HK-2 (cell line): ENCODE measurements around the gene SH3PXD2A.
"Not testable (repeated sequence)": the region's sequence is repeated elsewhere in the genome, so short reads cannot be mapped to it uniquely, and the experiment has no call there.

ENCODE experiments used
- DNase-seq: peaks from one replicate; pipeline ENCODE4 v3.0.0-alpha.2; 2018; ENCODE audit not compliant: unreplicated experiment

SH3PXD2A gene

DNA sequence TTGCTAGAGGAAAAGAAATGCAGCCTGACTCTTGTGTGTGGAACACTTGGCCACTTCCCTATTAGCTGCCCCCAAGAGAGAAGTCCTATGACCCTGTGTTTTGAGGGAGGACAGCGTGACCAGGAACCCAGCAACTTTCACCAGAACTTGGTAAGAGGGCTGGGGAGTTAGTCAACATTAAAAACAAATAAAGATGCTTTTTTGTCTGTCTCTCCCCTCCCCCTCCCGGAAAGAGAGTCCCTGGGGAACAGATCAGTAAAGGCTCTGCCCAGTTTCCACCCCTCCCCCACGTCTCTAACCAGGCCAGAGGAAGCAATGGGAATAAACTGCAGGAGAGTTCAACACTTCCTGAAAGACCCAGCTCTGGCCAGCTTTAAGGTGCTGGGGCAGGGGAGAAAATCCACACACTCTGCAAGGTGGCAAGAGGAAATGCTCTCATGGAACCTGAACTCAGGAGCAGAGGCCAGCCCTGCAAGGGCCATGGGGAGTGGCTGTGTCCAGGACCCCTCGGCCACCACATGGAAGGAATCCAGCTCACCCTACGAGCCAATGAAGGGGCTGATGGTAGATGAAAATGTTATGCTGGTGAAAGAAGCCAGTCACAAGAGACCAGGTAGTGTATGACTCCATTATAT, 21.5 kb downstream of the SH3PXD2A start:
- DNase-seq = no peak

DNA sequence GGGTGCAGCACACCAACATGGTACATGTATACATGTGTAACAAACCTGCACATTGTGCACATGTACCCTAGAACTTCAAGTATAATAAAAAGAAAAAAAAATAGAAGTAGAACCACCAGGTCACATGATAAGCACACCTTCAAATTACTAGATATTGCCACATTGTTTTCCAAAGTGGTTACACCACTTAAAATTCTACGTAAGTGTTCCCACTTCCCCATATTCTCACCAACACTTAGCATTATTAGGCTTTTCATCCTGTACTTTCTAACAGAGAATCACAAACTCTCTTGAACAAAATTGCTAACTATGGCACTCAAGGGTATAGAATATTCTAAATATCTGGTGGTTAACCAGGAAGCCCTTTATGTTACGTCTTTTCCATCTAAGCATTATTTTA, 22.6 kb downstream of the SH3PXD2A start:
- DNase-seq = no peak

DNA sequence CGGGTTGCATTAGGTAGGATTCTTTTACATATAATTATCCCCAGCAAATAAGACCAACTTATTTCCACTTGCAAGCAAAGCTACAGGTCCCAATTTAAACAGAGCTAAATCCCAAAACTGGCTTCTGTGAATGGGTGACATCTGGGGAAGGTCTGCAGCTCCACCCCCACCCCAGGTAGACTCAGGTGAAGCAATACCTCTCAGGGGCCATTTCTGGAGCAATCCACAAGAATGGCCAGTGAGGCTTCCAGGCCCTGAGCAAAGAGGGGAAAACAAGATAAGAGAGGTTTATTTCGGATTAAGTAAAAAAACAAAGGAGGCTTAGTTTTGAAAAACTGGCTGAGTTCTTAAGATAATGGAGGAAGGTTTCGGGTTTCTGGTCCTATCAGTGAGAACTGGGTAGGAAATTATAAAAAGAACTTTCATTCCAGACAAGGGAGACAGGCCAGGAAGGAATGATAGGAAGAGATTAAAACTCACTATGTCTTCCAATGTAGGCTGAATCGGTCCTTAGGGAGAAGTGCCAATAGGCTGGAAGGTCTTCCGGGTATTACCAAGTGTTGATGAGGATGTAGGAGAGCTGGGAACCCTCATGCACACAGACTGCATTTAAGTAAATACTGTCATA, 25.4 kb downstream of the SH3PXD2A start:
- DNase-seq = no peak

DNA sequence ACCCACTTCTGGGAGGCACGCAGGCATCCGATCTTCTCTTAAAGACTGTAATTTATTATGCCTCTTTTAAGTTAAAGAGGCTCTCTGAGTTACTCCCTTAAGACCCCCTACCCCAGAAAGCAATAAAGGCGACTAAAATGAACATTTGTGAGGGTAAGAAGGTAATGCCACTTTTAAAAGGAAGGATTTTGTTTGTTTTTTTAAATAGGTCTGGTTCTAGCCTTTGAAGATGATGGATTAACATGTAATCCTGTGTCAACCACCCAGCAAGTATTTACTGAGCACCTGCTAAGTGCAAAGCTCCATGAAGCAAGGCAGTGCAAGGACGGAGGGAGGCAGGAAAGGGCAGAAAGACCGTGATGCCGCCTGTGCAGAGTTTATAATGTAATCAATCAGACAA, 26.1 kb downstream of the SH3PXD2A start:
- DNase-seq = no peak

DNA sequence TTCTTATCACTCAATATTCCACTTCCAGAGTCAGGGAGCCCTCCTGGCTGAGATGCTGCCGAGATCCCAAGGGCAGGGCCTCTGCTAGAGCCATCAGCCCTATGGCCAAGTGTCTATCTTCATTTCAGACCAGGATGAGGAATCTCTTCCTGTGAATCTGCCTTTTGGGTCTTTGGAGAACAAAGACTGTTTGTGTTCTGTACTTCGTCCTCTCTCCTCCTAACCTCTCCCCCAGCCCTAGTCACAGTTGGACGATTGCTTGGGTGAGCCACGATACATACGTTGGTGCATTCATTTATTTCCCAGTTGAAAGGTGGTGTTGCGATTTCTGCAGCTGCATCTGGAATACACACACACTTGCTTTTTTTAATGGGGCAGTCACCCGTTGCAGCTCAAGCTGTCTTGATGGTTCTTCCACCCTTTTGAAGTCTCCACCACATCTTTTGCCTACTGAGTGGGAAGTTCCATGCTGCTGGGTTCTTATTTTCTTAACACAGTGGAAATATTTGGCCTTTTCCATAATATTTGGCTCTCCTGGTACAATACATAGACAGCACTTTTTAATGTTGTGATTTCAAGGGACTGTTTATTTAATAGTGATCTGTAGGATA, 26.7 kb downstream of the SH3PXD2A start:
- DNase-seq = no peak

DNA sequence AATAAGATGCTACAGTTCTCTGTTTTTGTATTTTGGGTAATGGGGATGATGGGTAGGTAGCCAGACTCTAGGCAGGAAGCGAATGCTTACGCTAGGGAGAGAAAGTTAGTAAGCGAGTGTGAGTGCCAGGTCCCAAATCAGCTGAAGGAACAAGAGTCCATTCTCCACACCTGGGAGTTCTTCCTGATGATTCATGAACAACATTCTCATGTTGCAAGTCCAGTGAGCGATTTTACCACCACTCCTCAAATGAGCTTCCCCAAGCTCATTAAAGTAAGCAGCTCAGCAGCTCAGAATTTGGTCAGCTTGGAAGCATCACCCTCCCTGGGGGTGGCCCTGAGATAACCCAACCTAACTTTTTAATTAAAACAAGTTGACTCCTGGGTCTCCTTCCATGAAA, 27.3 kb downstream of the SH3PXD2A start:
- DNase-seq = no peak

DNA sequence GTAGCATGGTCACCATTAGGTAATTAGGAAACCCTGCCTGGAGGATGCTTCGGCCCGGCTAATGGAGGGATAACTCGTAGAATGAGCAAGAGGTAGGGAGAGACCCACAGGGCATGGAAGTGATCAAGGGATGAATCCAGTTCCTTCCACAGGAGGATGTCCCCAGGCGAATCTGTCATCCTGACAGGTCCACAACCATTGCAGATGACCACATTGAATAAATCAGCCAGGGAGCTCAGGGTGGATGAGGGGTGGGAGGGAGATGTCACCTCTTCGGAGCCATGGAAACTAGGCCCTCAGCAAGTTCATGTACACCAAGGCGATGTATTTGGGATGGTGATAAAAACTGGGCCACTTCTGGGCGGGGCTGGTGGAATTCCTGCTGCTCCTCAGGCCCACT, 28.5 kb downstream of the SH3PXD2A start:
- no peak for DNase-seq

DNA sequence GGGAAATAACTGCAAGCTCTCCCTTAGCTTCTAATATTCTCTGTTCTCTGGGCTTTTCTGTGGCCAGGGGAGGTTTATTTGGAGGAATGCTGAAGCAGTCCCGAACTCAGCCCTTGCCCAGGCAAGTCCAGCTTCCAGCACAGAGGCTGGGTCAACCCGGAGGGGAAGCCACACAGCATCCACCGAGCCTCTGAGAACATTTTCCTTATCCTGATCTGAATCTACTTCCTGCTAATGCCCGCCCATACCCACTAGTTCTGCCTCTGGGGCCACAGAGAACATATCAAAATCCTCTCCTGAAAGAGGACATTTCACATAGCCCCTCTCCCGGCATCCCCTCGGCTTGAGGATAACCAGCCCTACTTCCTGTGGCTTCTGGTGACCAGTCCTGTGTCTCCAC, 31.1 kb downstream of the SH3PXD2A start:
- DNase-seq = no peak

DNA sequence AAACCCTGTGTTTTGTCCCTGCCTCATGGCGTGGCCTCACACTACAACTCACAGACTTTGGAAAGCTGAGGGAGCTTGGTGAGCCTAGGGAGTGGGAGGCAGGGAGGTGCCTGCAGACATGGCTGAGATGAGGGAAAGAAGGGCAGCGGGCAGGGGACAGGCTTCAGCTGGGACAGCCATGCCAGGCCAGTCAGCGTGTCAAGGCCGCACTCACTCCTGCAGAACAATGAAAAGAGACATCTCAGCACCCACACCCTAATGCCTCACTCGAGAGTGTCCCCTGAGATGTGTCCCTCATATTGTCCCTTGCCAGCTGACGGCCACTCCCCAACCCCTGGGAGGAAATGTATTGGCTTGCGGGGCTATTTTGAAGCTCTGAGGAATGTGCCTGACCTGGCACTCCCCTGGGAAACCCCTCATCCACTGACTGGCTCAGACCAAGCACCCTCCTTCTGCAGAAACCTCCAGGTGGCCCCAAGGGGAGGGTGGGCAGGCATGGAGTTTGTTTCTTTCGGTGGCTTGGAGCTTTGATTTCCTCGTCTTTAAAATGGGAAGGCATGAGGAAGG, 31.6 kb downstream of the SH3PXD2A start:
- DNase-seq = no peak

DNA sequence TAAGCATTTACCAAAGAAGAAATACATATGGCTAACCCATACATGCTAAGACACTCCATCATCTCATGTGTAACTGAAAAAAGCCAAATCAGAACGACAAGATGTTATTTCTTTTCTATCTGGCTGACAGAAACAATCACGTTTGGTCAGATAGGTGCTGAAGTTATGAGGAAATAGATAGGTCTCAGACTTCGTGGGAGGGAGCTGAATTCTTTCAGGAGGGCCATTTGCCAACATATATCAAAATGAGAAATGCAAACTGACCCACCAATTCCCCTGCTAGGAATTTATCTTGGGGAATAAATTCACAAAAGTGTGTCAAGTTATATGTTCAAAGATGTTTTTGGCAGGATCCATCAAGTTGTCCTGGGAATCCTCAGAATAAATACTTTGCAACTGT, 32.6 kb downstream of the SH3PXD2A start:
- no peak for DNase-seq

DNA sequence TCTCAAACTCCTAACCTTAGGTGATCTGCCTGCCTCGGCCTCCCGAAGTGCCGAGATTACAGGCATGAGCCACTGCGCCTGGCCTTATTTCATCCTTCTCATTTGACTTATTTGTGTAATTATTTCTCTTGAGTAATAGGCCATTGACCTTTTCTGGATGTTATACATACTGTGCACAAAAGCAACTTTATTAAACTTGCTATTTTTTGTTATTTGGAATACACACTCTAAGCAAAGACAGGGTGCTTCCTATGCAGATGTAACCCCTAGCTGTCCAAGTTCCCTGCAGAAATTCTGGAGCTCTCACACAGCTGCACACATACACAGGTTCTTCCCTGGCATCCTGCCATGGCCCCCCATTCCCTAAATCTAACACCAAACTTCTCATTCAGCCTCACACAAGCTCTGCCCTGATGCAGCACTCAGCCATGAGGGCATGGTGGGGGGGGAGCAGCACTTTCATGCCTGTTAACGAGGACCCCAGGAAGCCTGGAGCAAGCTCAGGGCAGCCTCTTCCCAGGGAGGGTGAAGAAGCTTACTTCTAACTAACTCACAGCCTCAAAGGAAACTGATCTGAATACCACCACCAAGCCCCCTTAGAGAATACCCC, 33.2 kb downstream of the SH3PXD2A start:
- DNase-seq = no peak

DNA sequence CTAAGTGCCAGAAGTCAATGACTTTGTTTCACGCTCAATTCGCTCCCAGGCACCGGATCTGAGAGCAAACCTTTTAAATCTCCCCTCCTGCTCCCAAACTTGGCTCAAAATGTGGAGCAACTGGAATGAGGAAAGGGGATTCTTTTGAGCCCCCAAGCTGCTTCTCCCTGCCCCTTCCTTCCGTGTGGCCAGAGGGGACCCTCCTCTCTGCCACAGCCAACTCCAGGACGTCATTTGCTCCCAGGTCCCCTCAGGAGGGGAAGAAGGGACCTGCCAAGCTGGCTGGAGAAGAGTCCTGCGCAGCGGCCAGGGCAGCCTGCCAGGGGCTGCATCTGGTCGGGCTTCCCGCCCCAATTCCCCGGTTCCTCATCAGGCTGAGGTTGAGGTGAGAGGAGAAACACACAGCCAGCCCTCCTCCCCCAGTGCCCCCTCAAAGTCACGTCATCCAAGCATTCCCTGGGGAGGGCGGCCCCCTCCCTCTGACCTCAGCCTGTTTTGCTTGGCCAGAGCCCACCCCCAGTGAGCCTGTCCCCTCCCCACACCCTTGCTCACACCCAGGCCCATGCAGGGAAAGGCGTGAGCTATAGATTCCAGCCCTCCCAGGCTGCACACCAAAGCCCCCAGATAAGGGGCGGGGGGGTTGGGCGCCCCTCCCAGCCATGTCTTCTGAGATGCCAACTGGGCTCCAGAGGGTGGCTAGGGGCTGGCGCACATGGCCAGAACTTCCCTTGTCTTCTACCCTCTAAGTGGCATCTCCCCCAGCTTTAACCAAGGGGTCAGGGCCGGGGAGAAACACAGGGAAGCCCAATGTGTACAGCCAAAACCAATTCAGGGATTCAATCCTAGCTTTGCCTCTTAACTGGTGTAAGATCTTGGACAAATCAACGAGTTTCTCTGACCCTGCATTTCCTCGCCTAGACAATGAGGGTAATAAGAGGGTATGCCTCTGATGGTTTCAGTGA, 35.0 kb downstream of the SH3PXD2A start:
- DNase-seq = no peak

DNA sequence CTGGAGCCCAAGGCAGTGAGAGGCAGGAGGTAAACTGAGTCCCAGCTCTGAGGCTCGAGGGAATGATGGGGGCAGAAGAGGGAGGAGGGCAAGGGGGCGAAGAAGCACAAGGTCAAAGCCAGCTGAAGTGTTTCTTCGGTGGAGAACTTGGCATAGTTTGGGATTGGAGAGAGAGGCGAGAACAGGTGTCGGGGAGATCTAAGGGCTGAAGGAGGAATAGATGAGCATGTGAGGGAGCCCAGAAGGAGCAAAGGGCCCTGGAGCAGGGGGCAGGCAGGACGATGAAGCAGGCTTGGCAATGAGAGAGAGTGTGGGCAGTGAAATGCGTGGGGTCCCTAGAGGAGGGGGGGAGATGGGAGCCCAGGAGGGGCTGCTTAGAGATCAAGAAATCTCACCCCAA, 35.9 kb downstream of the SH3PXD2A start:
- no peak for DNase-seq

DNA sequence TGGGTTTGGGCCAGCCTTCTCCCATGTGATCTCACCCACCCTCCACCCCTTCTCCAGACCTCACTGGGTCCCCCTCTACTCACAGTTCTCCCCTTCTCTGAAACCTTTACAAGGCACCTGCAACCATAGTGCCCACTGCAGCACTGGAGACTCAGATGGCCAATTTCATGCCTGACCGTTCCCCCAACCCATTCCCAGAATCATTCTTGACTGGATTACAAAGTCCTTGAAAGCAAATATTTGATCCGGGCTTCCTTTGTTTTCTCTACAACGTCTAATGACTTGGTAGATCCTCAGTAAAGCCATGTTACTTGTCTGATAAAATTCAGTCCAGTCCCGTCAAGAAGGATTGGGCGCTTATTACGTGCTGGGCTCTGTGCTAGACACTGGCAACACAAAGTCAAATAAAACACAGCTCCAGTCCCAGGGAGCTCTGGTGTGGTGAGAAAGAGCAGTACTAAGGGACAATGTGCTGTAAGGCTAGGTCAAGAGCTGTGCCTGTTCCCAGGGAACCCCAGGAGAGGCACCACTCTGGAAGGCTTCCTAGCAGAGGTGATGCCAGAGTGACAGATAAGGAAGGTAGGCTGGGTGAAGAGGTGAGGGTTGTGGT, 36.5 kb downstream of the SH3PXD2A start:
- DNase-seq = no peak

DNA sequence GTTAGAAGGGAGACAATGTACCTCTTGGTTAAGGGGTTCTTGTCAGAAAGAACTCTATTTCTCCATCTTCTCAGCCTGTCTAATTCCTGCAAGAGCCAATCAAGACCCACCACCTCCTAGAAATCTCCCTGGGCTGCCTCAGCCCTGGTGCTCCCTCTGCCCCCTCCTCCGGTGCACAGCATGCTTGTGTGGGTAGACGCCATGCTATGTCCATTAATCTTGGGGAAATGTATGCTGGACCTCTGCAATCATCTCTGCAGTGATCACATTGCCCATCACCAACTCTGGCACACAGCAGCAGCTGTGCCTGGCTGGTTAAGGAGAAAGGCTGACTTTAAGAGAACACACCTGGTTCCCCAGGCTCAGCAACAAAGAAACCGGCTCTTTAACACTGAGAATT, 37.3 kb downstream of the SH3PXD2A start:
- DNase-seq = no peak

DNA sequence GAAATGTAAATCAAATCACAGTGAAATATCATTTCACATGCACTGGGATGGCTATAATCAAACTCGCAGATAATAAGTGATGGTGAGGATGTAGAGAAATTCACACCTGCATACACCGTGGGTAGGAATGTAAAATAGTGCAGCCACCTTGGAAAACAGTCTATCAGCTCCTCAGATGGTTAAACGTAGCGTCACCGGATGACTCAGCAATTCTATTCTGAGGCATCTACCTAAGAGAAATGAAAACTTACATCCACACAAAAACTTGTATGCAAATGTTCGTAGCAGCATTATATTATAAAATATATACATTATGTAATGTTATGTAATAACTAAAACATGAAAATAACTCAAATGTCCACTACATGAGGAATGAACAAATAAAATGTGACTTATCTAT, 38.9 kb downstream of the SH3PXD2A start:
- DNase-seq = no peak

DNA sequence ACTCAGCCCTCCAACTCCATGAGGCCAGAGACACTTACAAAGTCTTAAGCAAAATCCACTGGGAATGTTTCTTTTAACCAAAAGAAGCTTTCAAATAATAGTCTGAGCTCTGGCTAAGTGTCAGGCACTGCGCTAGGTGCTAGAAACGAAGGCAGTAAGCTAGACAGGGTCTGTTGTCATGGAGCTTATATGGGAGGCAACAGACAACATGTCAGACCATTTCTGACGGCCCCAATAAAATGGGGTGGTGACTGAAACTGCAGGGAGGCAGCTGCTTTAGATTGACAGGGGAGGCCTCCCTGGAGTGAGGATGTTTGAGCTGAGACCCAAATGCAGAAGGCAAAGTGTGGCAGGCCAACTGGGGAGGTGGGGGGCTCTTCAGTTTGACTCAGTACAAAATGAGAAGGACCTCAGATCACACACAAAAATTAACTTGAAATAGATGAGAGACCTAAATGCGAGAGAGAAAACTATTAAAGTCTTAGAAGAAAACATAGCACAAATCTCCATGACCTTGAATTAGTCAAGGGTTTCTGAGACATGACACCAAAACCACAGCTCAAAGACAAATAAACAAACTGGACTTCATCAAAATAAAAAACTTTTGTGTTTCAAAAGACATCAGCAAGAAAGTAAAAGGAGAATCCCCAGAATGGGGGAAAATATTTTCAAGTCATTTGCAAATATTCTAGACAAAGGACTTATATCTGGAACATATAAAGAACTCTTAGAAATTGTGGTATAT, 40.6 kb downstream of the SH3PXD2A start:
- DNase-seq = no peak

DNA sequence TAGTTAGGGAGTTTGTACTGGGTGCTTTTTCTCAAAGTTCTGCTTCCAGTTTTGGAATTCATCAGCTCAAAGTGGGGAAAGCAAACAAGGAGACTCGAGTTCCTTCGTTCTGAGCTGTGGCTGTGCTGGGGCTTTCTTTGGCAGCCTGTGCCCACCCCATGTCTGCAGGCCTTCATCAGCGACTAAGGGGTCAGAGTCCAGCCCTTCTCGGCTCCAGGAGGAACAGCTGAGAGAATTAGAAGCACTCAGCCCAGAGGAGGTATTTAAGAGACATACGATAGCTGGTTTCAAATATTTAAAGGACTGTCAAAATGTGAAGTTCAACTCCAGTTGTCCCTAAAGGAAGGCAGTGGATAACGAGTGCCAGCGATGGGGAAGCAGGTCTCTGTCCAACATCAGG, 41.3 kb downstream of the SH3PXD2A start:
- no peak for DNase-seq

DNA sequence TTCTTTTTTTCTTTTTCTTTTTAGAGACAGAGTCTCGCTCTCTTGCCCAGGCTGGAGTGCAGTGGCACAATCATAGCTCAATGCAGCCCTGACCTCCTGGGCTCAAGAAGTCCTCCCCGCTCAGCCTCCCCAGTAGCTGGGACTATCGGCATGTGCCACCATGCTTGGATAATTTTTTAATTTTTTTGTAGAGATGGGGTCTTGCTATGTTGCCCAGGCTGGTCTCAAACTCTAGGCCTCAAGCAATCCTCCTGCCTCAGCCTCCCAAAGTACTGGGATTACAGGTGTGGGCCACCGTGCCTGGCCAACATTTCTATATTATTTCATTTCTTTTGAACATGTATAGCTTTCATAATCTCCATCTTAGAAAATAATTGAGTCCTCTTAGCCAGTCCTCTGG, 42.1 kb downstream of the SH3PXD2A start:
- not testable (repeated sequence) for DNase-seq

DNA sequence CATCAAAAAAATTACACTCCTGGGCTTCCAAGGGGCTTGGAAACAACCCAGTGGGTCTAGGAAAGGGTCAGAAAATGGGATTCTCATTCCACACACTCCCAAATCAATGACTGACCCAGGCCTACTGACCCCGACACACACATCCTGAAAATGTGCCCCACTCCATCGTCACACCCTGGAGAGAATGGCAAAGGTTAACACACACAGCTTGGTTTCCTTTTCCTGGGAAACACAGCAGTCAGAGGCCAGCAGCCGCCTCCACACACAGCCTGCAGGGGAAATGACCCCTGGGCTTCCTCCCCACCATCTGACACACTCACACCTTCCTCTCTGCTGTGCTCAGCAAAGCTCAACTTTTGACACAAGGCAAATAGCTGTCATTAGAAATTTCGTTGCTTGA, 42.9 kb downstream of the SH3PXD2A start:
- DNase-seq = no peak

DNA sequence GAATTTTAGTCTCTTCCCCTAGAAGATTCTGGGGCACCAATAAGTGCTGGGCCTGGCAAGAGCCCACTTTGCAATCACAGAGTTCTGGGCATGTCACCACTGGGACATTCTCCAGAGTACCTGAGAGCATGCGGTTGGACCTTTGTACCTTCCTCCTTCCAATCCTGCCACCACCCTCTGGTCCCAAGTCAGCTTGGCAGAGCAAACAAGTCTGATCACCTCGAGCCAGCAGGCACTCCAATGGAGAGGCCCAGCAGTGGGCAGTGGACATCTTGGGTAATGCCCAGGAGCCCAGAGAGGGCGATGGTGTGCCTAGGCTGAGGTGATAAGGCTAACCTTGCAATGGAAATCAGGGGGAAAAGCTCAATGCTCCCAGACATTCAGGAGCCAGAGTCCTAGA, 43.4 kb downstream of the SH3PXD2A start:
- DNase-seq = no peak
